NCI-H1436 (cell line): ENCODE data around the gene OR6V1.
"Not testable (repeated sequence)": the region's sequence is repeated elsewhere in the genome, so short reads cannot be mapped to it uniquely, and the experiment has no call there.

ENCODE experiments used
- DNase-seq: peaks from one replicate; lab custom pipeline; 2025; lab: John Stamatoyannopoulos, UW

The OR6V1 gene

DNA sequence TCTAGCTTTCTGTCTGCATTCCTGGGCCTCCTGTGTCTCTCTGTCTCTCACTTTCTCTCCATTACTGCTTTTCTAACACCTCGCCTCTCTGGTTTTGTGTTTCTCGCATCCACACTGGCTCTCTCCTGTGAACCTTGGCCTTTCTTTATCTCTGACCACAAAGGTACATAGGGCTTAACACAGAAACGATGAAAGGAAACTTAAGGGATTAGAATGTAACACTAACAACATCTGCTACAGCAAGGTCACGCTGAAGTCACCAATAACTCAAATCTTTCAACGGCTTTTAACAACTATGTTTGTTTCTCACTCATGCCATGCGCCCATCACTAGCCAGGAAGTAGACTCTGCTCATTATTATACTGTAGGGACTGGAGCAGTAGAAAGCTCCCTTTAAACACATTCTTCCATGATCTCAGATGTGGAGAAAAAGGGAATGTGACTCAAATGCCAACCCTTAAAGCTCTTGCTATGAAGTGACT, 9.3 kb upstream of the OR6V1 start:
- no peak for DNase-seq

DNA sequence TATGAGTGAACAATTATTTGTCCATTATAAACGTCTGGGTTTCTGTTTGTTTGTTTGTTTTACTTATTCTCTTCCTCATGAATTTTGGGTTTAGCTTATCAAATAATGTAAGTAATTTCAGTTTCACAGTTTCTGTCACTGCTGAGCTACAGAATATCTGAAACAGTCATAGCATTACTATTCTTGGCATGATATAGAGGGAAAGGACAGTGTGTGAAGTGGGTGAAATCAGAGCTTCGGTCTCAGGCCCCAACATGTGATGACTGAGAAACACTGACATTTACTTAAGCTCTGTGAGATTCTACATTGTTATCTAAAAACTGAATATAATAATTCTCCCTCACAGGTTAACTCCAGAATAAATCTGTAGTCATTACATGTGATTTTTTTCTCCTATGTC, 8.8 kb upstream of the OR6V1 start:
- DNase-seq: no peak

DNA sequence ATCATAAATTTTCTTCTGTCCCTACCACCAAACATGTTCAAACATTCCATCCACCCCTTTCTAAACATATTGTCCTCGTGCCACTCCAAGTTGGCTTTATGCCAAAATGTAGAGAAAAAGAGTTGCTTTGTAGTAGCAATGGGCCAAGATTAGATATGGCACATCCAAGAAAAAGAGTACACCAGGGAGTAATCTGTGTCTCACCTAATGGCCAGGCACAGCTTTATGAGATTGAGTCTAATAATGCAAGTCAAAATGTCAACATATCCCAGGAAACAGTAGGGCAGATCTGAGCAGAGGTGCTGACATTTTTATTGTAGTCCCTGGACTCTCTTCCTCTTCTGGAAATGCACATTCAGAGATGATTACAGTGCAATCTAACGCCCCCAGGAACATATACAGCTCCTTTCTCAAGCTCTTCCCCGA, 5.7 kb upstream of the OR6V1 start:
- no peak for DNase-seq

DNA sequence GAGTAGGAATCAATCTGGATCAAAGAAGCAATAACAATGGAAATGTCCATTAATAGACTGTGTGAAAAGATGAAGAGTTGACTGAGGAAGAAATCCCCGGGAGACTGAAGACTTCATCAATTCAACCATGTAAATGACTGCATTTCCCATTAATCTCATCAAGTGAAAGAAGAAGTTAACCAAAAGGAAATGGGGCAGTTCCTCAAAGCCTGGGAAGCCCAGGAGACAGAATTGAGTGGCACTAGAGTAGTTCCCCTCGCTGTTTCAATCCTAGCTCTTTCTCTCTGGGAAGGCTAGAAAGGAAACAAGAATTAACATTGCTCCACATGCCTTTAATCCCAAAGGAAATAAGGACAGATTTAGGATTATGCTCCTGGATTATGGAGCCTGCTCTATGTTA, 4.8 kb upstream of the OR6V1 start:
- no peak for DNase-seq

DNA sequence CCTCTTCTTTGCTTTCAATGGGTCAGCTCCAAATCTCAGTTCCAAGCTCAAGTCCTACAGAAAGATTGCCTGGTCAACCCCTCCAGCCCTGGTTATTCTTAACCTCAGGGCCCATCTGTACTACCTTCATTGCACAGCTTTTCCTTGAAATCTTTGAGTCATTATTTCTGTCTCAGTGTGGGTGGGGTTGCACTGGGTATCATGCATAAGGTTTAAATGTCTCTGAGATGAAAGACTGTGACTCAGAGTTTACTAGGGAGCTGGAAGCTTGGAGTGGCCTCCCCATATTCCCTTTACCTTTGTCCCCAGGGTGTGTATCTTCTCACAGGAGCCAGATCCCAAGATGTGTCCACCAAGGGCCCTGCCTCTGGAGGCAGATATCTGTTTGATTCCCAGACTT, 3.3 kb upstream of the OR6V1 start:
- no peak for DNase-seq

DNA sequence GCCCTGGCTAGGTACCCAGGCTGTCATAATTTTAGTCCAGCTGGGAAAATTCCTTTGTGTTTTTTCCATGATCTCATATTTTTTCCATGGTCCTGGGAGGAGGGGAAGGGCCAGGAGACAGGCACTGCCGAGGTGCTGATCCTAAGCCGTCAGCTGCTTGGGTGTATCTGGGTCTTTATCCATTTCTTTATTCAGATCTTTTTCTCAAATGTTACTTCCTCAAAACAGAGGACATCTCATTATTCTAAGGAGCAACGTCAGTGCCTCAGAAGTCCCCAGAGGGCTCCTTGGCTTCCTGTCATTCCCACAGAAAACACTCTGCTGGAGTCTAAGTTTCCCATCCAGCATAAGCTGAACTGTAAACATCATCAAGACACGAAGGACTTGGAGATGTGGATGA, 2.8 kb upstream of the OR6V1 start:
- no peak for DNase-seq

DNA sequence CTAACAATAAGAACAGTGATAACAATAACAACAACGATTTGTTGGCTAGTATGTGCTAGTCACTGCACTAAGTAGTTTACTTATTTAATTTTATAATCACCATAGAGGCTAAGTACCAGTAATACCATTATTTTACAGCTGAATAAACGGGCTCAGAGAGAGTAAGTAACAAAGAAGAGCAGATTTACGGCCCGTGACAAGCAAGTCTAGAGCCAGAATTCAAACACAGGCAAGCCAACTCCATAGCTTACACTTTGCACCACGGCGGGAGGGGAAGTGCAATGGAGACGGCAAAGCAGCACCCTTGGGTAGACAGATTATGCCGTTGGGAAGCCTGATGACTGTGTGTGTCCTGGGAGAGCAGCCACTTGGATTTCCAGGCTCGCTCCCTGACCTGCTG, 1.2 kb upstream of the OR6V1 start:
- DNase-seq: no peak

DNA sequence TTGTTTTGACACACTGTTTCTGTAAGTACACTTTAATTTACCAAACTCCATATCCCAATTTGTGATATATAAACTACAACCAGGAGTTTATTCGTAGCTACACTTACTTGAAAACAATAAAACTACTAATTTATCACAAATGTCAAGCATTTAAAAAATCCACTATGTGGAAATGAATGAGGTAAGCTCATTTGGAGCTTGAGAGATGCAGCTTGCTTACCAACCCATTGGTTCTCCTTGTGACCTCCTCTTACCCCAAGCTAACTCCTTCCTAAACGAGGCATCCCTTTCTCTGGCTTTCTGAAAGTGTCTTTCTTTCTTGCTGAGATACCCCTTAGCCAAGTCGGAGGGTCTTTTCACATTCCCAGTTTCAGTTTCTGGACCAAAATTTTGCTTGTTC, 2.5 kb downstream of the OR6V1 start:
- DNase-seq: no peak

DNA sequence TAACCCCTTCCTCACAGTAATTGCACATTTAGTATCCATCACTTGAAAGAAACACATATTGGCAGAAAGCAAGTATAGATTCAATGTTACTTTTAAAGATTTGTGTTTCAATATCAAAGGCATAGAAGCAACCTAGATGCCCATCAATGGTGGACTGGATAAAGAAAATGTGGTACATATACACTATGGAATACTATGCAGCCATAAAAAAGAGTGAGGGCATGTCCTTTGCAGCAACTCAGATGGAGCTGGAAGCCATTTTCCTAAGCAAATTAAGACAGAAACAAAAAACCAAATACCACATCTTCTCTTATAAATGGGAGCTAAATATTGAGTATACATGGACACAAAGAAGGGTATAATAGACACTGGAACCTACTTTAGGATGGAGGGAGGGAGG, 3.6 kb downstream of the OR6V1 start:
- DNase-seq: no peak

DNA sequence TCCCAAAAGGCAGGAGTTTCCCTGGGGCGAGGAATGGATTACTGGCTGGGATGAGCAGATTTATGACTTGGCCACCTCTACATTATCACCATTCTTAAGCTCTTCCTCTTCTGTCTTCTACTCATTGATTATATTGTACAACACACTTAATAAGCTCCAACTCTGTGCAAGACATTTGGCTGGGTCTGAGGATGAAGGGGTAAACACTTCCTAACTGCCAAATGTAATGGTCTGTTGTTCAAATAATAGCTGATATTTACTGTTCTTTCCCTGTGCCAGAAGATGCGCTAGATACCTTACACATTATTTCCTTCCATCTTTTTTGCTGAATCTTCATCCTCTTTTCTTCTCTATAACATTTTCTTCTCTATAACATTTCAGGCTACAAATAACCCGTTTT, 11.6 kb downstream of the OR6V1 start:
- DNase-seq: no peak

DNA sequence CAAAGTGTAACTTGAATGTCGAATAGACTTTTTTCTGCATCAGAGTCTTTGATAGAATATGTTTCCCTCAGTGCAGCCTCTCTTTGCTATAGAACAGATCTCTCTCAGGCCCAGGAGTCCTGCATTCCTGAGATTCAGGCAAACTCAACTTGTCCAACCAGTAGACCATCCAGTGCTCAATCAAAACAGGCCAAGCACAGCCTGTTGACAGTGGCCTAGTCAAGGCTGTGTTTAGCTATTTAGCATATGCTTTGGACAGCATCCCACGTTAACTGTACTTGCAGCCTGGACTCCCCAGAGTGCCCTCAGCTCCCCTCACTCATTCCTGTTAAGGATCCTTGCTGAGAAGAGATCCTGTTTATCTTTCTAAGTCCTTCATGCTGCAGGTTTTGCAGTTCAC, 16.3 kb downstream of the OR6V1 start:
- no peak for DNase-seq

DNA sequence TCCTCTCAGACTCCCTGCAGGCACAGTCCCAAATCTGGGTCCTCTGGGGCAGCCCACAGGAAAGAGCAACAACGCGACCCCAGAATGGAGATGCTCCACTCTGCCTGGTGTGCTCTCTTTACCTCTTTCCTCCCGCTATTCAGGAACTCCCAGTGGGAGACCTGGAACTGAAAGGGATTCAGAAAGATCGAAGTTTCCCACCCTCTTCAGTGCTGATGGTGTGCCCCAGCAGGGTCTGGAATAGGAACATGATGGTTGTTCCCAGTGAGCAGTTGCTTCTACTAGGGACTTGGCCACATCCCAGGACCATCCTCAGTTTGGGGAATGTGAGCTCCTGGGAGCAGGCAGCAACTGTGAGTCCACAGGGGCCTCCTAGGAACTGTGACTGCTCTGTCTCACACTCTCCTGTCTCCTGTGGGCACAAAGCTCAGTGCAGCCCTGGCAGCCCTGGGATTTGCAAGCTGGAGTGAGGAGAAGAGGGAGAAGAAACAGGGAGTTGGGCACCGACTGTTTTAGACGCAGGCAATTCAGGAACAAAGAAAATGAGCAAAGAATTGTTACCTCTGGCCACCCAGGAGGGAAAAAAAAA, 17.9 kb downstream of the OR6V1 start:
- DNase-seq: no peak

DNA sequence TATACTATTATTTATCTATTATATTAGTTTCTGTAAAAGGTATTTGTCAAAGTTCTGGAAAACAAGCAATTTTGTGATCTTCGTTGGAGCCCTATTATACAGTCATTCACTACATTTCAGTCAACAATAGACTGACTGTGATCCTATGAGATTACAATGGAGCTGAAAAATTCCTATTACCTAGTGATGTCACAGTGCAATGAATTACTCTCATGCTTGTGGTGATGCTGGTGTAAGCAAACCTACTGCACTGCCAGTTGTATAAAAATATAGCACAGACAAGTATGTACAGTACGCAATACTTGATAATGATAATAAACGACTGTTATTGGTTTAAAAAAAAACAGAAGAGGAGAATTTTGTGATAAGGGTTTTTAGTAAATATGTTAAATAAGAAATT, 21.4 kb downstream of the OR6V1 start:
- no peak for DNase-seq

DNA sequence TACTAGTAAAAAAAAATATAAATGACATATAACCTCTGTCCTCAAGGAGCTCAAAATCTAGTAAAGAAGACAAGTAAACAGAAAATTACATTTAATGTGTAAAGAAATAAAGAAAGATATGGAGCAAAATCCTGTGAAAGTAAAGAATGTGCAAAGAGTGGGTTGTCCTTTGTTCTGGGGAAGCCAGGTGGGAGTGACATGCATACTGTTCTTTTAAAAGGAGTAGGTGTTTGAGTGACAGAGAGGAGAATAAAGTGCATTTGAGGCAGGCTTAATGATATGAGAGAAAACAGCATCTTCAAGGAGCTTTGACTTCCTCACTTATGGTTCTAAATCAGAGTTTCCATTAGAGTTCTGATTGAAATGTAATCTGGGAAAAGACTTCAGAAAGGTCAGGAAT, 22.0 kb downstream of the OR6V1 start:
- no peak for DNase-seq

DNA sequence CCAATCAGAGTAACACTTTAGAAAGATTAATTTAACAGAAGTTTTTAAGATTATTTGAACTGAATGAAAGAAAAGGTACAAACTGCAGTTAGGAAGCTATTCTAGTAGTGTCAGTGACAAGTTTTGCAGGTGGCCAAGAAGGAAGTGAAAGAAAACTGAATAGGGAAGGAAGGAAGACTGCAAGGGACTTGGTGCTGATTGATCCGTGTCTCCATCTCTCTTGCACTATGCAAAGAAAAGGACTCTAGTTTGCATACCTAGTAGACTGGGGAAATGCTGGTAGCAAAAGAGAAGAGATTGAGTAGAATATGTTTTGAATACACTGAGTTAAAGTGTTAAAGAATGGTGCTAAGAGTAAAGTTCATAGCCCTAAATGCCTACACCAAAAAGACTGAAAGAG, 33.0 kb downstream of the OR6V1 start:
- DNase-seq: no peak

DNA sequence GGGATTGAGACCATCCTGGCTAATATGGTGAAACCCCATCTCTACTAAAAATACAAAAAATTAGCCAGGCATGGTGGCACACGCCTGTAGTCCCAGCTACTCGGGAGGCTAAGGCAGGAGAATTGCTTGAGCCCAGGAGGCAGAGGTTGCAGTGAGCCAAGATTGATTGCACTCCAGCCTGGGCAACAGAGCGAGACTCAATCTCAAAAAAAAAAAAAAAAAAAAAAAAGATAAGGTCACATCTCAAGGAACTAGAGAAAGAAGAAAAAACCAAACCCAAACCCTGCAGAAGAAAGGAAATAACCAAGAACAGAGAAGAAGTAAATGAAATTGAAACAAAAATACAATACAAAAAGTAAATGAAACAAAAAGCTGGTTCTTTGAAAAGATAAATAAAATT, 33.5 kb downstream of the OR6V1 start:
- not testable (repeated sequence) for DNase-seq

DNA sequence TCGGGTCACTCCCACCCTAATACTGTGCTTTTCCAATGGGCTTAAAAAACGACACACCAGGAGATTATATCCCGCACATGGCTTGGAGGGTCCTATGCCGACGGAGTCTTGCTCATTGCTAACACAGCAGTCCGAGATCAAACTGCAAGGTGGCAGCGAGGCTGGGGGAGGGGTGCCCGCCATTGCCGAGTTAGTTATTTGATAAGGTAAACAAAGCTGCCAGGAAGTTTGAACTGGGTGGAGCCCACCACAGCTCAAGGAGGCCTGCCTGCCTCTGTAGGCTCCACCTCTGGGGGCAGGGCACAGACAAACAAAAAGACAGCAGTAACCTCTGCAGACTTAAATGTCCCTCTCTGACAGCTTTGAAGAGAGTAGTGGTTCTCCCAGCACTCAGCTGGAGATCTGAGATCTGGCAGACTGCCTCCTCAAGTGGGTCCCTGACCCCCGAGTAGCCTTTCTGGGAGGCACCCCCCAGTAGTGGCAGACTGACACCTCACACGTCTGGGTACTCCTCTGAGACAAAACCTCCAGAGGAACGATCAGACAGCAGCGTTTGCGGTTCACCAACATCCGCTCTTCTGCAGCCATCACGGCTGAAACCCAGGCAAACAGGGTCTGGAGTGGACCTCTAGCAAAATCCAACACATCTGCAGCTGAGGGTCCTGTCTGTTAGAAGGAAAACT, 36.5 kb downstream of the OR6V1 start:
- not testable (repeated sequence) for DNase-seq

DNA sequence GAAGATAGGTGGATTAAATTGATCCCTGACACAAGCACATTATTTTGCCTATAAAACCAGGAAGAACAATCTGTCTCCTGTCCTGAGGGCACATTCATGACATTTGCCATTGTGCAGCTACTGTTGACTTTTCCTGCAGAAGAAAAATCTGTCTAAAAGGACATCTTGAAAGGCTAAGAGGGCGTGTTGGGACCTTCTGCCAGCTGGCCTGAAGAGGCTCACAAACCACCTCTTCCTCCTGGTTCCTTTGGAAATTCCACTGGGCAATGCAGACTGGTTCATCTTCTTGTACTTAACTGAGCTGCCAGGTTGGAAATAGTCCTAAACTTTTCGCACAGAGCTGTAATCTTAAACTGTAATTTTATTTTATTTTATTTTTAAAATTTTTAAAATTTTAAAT, 44.0 kb downstream of the OR6V1 start:
- DNase-seq: no peak

DNA sequence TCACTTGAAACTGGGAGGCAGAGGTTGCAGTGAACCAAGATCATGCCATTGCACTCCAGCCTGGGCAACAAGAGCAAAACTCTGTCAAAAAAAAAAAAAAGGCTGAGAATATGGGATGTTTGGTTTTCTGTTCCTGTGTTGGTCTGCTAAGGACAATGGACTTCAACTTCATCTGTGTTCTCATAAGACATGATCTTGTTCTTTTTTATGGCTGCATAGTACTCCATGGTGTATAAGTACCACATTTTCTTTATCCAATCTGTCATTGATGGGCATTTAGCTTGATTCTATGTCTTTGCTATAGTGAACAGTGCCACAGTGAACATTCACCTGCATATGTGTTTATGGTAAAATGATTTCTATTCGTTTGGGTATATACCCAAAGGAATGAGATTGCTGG, 47.4 kb downstream of the OR6V1 start:
- not testable (repeated sequence) for DNase-seq
